D341Med (cell line): ENCODE measurements around the gene FAM180B.
A peak's percentile ranks its signal among the peaks of the same experiment; 100 is the strongest.
"Not testable (repeated sequence)": the region's sequence is repeated elsewhere in the genome, so short reads cannot be mapped to it uniquely, and the experiment has no call there.

ENCODE experiments used
- DNase-seq: peaks from one replicate; pipeline ENCODE4 v3.0.0; 2012; ENCODE audit warnings: low spot score

The FAM180B gene, protein sequence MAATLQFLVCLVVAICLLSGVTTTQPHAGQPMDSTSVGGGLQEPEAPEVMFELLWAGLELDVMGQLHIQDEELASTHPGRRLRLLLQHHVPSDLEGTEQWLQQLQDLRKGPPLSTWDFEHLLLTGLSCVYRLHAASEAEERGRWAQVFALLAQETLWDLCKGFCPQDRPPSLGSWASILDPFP

DNA sequence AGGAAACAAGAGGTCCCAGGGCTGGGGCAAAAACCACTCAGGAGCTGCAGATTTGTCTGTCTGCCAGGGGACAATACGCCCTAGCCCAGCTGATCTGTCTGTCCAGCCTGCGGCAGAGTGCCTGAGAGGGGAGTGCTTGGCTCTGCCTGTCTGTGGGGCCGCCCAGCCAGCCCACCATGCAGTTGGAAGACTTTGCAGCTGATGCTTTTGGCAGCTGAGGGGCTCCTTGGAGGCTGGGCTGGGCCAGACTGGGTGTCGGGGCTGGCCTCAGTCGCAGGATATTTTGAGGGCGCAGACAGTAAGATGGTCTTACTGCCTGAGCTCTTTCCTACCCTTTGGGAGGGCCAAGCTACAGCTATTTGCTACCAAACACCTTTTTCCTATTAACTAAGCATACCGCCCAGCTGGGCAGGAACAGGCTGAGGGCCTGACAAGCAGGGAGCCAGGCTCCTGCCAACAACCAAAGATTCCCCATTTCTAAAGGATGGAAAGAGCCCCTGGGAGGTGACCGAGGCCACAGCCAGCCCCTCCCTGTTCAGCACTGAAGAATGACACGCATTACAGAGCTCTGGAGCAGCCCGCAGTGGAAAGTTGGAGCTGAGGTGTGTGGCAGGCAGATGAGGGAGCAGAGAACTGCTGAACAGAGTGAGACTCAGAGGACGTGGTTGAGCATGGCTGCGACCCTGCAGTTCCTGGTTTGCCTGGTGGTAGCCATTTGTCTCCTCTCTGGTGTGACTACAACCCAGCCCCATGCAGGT lies at the start of gene FAM180B:
FAM180B (plus strand) TSS at position 581 of the 758 bp plus-strand sequence; CDS start at position 672, 91 bp downstream.
- no peak for DNase-seq

DNA sequence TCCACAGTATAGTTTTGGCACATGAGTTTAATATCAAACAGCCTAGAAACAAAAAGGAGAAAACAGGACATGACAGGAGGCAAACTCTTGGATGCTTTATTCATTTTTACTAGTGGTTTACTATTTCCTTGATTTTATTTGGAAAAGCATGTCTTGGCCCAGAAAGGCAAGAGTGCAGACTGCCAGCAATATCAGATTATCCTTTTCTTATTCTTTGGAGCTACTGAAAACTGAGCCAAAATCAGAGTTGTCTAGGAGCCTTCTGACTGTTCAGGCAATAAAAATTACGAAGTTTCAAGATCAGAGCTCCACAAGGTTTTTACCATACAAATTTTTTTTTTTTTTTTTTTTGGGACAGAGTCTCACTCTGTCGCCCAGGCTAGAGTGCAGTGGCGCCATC lies 49.6 kb upstream of the FAM180B start:
- no peak for DNase-seq

DNA sequence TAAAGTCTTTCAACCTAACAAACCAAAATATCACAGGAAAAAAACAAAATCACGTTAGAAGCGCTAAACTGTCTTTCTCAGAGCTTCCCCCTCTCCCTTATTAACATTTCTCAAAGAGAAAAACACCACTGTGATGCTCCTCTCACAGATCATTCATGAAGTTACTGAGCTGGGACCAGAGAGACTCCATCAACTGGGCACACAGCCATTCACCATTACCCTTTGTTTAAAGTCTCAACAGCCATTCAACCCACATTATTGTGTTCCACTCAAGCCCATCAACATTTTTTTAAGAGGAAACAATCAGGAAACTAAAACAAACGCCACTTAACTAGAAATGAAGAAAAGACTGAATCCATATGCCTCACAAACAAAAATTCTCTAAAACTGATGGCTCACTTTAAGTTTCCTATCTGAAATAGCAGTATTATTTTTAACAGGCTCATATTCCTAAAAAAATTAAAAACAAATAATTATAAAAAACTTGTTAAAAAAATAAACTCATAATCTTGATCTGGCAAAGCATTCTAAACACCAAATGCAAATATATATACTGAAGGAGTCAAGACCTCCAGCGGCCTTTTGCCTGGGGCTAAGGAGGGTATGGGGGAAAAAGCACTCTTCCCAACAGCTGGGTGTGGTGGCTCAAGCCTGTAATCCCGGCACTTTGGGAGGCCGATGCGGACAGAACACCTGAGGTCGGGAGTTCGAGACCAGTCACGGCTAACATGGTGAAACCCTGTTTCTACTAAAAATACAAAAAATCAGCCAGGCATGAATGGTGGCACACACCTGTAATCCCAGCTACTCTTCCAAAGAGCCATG lies 47.5 kb upstream of the FAM180B start:
- no peak for DNase-seq

DNA sequence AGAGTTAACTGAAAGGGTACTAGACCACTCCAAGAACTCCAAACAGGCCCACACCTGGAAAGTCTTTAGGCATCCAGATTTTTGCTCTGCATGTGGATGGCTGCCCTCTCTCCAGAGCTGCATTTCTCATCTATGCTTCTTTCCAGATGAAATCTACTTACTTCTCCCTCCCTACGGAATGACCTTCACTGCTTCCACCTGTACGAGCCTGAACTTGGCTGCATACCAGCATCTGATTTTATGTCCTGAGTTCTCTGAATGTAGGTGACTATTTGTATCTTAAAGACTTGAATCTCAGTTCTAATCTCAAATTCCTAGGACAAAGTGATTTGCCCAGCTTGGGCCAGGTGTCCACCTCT lies 46.8 kb upstream of the FAM180B start:
- DNase-seq: no peak

DNA sequence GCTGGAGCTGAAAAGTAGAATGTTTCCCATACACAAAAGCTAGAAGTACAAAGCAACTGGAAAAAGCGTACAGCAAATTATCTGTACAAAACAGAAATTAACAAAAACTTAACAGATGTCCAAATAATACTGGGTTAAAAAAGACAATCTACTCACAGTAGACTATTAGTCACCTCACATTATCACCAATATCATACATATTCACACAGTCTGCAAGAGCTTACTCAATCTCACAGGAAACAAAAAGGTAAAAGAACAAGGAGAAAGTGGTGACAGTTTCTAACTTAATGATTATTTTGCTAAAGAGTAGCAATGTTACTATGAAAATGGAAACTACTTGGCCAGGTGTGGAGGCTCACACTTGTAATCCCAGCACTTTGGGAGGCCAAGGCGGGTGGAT lies 45.4 kb upstream of the FAM180B start:
- no peak for DNase-seq

DNA sequence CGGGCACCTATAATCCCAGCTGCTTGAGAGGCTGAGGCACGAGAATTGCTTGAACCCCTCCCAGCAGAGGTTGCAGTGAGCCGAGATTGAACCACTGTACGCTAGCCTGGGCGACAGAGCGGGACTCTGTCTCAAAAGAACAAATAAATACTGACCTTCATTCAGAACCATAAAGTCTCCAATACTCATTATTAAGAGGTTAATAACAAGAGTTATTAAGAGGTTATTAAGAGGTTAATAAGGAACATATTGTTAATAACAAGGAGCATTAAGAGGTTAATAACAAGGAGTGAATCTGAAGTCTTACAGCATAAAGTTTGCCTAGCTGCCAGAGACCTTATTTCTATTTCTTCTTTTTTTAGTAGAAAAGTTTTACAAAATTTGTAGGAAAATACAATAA lies 41.2 kb upstream of the FAM180B start:
- no peak for DNase-seq

DNA sequence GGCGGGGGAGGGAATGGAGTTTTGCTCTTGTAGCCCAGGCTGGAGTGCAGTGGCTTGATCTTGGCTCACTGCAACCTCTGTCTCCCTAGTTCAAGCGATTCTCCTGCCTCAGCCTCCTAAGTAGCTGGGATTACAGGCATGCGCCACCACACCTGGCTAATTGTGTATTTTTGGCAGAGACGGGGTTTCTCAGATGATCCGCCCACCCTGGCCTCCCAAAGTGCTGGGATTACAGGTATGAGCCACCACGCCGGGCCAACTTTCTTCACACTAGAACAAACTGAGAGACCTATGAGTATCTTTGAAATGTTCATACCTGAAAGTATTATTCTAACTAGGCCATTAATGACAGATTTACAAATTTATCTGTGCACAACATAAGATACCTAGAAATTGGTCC lies 40.2 kb upstream of the FAM180B start:
- DNase-seq: not testable (repeated sequence)

DNA sequence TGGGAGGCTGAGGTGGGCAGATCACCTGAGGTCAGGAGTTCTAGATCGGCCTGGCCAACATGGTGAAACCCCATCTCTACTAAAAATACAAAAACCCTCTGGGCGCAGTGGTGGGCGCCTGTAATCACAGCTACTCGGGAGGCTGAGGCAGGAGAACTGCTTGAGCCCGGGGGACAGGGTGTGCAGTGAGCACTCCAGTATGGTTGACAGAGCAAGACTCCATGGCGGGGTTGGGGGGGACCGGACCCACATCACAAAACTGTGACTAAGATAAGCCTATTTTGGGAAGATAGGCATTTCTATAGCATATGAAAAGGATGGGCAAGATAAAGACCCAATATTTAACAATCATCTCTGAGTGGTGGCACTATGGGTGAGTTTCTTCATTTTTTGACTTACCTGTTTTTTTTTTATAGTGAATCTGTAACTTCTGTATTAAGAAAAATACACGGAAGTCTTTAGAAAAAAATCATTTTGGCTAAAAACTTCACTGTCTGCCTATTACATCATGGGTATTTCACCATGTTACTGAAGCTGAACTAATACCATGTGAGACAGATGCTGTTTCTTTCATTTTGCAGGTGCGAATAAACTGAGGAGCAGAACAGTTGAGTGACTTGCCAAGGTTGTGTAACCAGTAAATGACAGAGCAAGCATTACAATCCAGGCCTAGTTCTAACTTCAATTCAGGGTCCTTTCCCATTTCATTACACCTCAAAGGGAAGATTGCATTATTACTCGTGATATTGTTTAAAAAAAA lies 36.0 kb upstream of the FAM180B start:
- DNase-seq: no peak

DNA sequence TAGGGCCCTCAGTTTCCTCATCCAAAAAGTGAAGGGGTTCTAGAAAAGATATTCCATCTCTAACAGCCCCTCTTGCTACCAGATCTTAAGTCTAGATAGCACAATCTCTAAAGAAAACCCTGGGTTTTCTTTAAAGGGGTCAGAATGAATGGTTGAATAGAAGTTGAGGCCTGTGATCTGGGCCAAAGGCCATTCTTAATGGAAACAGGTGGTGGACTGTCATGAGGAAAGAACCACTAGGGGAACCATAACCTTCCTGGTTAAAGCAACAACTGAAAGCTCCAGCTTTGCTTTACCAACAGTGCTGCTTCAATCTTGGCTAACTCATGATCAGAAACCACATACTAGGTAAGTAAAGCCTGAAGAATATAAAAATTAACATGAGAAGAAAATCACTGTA lies 35.4 kb upstream of the FAM180B start:
- no peak for DNase-seq

DNA sequence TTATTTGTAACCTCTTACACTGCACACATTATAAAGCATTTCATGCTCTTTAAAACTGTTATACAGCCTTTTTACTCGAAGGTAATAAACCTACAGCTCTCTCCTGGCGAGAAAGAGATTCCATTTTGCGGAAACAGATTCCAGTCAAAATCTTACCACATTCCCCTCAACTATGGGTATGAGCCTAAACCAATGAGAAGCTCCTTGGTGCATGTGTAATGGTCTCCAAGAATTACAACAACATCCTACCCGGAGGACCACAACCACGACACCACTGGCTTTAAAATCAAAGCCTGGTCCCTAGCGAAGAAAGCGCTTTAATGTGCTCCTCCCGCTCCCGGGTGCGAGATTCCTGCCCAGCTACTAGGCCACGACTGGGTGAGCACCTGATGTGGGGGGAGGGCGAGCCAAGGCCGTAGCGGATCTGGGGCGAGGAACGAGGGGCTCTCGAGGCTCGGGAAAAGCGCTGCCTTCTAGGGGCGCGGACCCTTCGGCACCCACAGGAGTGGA lies 34.4 kb upstream of the FAM180B start:
- DNase-seq: peak; percentile 49

DNA sequence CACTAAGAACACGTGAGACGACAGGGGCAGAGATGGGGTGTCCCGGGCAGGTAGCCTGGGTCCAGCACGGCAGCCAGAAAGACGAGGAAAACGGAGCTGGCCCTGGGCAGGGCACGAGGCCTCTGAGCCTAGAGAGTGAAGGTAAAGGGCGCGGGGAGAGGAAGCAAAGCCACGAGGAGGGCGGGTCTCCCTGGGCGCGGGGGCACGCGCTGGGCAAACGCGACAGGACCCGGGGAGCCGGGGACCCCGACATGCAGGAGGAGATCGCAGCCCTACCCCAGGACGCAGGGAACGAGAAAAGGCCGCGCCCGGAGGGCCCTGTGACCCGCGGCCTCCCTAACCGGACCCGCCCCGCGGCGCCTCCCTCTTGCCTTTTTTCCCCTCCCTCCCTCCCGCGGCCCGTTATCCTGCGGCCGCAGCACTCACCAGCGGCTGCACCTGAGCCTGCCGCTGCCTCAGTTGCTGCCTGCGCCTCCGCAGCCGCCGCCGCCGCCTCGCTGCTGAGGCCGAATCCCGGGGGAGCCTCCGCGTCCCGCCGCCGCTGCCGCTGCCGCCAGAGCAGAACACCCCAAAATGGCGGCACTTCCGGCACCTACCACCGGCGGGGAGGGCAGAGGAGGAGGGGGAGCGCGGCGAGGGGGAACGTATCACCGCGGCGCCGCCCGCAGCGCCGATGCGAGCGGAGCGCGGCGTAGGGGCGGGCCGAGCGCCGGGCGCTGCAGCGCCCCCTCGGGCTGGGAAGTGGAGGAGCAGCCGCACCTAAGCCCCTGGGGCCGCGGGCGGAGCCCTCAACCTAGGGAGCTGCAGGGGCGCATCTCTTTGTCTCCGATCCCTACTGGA lies 33.7 kb upstream of the FAM180B start, which contains the start of gene CELF1:
CELF1 (minus strand) TSS at position 567 of the 840 bp plus-strand sequence. CDS start 53,609 bp downstream, outside the sequence.
- peak; percentile 95 for DNase-seq

DNA sequence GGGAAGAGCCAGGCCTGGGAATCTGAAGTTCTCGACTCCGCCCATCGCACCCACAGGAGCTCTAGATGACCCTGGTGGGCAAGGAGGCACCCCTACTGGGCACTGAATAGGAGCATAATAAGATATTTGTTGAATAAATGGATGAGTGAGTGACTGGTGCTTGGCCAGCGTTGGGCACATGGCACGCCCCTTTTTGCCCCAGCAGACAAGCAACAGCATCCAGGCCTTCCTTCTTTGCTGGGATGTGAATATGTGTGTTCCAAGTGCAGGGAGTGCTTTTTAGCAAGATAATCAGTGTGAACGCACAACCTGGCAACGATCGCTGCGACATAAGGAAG lies 33.1 kb upstream of the FAM180B start:
- no peak for DNase-seq

DNA sequence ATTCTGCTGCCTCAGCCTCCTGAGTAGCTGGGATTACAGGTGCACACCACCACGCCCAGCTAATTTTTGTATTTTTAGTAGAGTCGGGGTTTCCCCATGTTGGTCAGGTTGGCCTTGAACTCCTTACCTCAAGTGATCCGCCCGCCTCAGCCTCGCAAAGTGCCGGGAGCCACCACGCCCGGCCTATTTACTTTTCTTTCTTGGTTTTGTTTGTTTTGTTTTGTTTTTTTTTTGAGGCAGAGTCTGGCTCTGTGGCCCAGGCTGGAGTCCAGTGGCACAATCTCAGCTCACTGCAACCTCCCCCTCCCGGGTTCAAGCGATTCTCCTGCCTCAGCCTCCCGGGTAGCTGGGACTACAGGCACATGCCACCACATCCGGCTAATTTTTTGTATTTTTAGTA lies 29.5 kb upstream of the FAM180B start:
- DNase-seq: not testable (repeated sequence)

DNA sequence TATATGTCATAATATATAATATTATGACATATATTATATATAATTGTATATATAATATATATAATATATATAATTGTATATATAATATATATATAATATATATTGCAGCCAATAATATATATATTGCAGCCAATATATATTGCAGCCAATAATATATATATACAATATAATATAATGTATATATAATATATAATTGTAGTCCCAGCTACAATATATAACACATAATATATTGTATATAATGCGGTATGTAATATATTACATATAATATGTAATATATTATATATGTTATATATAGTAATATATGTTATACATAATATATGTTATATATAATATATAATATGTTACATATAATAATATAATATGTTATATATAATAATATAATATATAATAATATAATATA lies 27.8 kb upstream of the FAM180B start:
- no peak for DNase-seq

DNA sequence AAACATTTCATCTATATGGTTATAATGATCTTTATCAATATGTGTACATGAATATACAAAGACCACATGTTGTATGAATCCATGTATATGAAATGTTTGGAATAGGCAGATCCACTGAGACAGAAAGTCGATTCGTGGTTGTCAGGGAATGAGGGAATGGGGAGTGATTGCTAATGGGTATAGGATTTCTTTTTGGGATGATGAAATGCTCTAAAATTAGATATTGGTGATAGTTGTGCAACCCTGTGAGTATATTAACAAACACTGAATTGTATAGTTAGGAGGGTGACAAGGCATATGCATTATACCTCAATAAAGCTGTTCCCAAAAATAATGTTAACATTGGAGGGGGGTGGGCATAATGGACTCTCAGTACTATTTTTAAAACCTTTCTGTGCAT lies 26.1 kb upstream of the FAM180B start:
- no peak for DNase-seq

DNA sequence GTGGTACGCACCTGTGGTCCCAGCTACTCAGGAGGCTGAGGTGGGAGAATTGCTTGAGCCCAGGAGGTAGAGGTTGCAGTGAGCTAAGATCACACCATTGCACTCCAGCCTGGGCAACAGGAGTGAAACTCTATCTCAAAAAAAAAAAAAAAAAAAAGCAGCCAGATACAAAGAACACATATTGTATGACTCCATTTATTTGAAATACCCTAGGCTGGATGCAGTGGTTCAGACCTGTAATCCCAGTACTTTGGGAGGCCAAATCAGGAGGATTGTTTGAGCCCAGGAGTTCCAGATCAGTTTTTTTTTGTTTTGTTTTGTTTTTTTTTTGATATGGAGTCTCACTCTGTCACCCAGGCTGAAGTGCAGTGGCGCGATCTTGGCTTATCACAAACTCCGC lies 24.1 kb upstream of the FAM180B start:
- not testable (repeated sequence) for DNase-seq

DNA sequence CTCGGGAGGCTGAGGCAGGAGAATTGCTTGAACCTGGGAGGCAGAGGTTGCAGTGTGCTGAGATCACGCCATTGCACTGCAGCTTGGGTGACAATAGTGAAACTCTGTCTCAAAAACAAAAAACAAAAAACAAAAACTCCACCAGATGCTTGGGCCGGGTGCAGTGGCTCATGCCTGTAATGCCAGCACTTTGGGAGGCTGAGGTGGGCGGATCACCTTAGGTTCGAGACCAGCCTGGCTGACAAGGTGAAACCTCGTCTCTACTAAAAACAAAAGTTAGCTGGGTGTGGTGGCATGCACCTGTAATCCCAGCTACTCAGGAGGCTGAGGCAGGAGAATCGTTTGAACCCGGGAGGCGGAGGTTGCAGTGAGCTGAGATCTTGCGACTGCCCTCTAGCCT lies 22.1 kb upstream of the FAM180B start:
- DNase-seq: not testable (repeated sequence)

DNA sequence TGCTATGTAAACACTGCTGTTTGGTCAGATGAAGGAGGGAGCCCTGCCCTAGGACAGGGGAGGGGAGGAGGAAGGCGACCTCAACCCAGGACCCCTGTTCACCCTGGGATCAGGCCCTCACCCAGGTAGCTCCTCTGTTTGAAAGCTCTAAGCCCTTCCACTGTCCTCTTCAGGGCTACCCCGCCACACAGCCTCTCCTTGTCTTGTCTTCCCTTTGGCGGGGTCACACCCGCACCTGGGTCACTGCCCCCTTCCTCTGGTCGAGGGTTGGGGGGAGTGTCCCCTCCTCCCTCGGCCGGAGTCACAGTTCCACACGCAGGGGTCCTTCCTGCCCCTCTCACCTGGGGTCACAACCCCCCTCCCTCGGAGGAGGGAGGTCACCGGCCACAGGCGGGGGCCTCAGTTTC lies 21.5 kb upstream of the FAM180B start:
- no peak for DNase-seq

DNA sequence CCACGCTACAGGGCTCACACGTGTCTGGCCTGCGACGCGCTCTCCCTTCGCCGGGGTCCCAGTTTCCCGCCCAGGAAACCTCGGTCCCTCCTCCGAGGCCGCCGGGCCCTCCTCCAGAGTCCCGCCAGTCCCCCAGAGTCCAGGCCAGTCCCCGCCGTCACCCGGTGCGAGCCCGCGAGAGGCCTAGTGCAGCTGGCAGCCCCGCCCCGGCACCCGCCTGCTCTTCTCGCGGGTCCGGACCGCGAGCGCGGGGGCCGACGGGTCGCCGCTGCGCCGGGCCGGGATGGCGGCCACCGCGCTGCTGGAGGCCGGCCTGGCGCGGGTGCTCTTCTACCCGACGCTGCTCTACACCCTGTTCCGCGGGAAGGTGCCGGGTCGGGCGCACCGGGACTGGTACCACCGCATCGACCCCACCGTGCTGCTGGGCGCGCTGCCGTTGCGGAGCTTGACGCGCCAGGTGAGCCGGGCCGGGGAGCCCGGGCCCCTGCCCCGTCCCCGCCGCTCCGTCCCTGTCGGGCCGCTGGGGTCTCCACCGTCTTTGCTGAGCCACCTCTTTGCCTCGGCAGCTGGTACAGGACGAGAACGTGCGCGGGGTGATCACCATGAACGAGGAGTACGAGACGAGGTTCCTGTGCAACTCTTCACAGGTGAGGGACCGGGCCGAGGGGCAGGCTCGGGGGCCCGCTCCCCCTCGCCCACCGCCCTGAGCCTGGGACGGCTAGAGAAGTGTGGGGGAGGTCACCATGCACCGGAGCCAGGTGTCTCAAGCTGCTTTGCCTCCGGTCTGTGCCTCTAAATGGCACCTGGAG lies 20.9 kb upstream of the FAM180B start, which contains the start of gene PTPMT1:
PTPMT1 (plus strand) TSS at position 260 of the 809 bp plus-strand sequence; CDS start at position 284, 24 bp downstream.
- DNase-seq: peak; percentile 90

DNA sequence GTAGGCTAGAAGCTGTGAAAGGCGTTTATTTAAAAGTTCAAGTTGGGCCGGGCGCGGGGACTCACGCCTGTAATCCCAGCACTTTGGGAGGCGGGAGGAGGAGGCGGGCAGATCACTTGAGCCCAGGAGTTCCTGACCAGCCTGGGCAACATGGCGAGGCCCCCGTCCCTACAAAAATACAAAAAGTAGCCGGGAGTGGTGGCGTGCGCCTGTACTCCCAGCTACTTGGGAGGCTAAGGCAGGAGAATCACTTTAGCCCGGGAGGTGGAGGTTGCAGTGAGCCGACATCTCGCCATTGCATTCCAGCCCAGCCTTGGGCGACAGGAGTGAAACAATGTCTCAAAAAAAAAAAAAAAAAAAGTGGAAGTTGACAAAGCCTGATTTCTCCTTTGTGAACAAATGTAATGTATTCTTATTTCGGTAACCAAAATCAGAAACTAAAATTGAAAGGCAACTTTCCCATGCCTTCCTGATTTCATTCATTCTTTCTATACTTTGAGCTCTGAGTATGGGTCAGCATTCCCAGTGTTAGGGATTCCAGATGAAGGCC lies 20.3 kb upstream of the FAM180B start:
- DNase-seq: no peak
